Measurements from ENCODE around the gene PWWP2B. TPM values are rescaled to one million over a fixed set of nuclear protein-coding genes. Genes with fewer than 3 reads are reported as not detected.

The PWWP2B gene
- total RNA-seq, 4 donors from 2014 or later, result 28.3 to 33.1 (median 28.9) TPM

GRCh38 chr10:132388891-132389432 is 8.0 kb upstream of the PWWP2B start:
- peak in 1 of 2 donors; percentile 92 for DNase-seq (ENCODE audit: low spot score in 2 of 2)
- intact Hi-C loops (cut with DNase I; ENCODE audit: low total_unique reads), result no loop called here

GRCh38 chr10:132389433-132390169 is 7.4 kb upstream of the PWWP2B start:
- WGBS, 2 donors, result 64 to 68% methylated on average over 15 to 16 of the region's 16 CpGs
- no peak overlapping the region for H3K4me3 ChIP-seq (ENCODE audit: low read depth, poor library complexity, severe bottlenecking)

More at GRCh38 chr10:132388891-132389432, 8.0 kb upstream of the PWWP2B start:
- no peak overlapping the region for H3K4me3 ChIP-seq (ENCODE audit: low read depth, poor library complexity, severe bottlenecking)
- 43 to 75% methylated on average over 2 to 9 of the region's 22 CpGs for WGBS, 2 donors
- TF ChIP-seq CTCF (IDR thresholded peaks at IDR 0.05), result no peak
- TF ChIP-seq POLR2A (IDR thresholded peaks at IDR 0.05), result no peak

GRCh38 chr10:132390170-132390920 is 6.7 kb upstream of the PWWP2B start:
- TF ChIP-seq POLR2A (IDR thresholded peaks at IDR 0.05) (no peak), CTCF (IDR thresholded peaks at IDR 0.05) (no peak)
- WGBS, 2 donors, result 76 to 78% methylated on average over 8 of the region's 8 CpGs
- DNase-seq (ENCODE audit: low spot score in 2 of 2), result peak in 1 of 2 donors; percentile 75
- no peak overlapping the region for H3K4me3 ChIP-seq (ENCODE audit: low read depth, poor library complexity, severe bottlenecking)
- intact Hi-C loops (cut with DNase I; ENCODE audit: low total_unique reads), result no loop called here

More at GRCh38 chr10:132389433-132390169, 7.4 kb upstream of the PWWP2B start:
- TF ChIP-seq CTCF (IDR thresholded peaks at IDR 0.05), result no peak
- TF ChIP-seq POLR2A (IDR thresholded peaks at IDR 0.05), result no peak
- intact Hi-C loops (cut with DNase I; ENCODE audit: low total_unique reads), result no loop called here
- peak in 1 of 2 donors; percentile 82 for DNase-seq (ENCODE audit: low spot score in 2 of 2)

- intact Hi-C loops (cut with DNase I; ENCODE audit: low total_unique reads), result no loop called here
- DNase-seq (ENCODE audit: low spot score in 2 of 2), result peak in 1 of 2 donors; percentile 84
- TF ChIP-seq CTCF (IDR thresholded peaks at IDR 0.05), result no peak
- TF ChIP-seq POLR2A (IDR thresholded peaks at IDR 0.05), result no peak
- no peak overlapping the region for H3K4me3 ChIP-seq (ENCODE audit: low read depth, poor library complexity, severe bottlenecking)
- WGBS, 2 donors, result 86 to 87% methylated on average over 15 to 19 of the region's 19 CpGs
Measured at GRCh38 chr10:132390921-132391675, 5.9 kb upstream of the PWWP2B start.

GRCh38 chr10:132391676-132392020 is 5.4 kb upstream of the PWWP2B start:
- WGBS, 2 donors, result 63 to 92% methylated on average over 3 to 4 of the region's 4 CpGs
- TF ChIP-seq CTCF (IDR thresholded peaks at IDR 0.05) (no peak), POLR2A (IDR thresholded peaks at IDR 0.05) (no peak)
- peak in 1 of 2 donors; percentile 80 for DNase-seq (ENCODE audit: low spot score in 2 of 2)
- H3K4me3 ChIP-seq (ENCODE audit: low read depth, poor library complexity, severe bottlenecking), result no peak overlapping the region
- intact Hi-C loops (cut with DNase I; ENCODE audit: low total_unique reads), result no loop called here
